A549 (cell line): ENCODE data around the gene TNPO2.

ENCODE experiments used
- KDM1A ChIP-seq: fragments of 200-600 bp; sonication (generic); IDR thresholded peaks from 2 replicates; pipeline ENCODE4 v1.6.1; 2016; ENCODE audit warnings: low read depth, mild to moderate bottlenecking
- RARB ChIP-seq: fragments of 250-450 bp; sonication (Bioruptor Pico); IDR thresholded peaks from 2 replicates; pipeline ENCODE4 v1.8.0; 2021; ENCODE audit warnings: mild to moderate bottlenecking, moderate library complexity
- TF ChIP-seq, protein P1 (sequence below): fragments of >200 bp; sonication (Bioruptor Twin); formaldehyde crosslinking; IDR thresholded peaks from 3 replicates; pipeline ENCODE4 v1.5.1; 2016

DNA sequence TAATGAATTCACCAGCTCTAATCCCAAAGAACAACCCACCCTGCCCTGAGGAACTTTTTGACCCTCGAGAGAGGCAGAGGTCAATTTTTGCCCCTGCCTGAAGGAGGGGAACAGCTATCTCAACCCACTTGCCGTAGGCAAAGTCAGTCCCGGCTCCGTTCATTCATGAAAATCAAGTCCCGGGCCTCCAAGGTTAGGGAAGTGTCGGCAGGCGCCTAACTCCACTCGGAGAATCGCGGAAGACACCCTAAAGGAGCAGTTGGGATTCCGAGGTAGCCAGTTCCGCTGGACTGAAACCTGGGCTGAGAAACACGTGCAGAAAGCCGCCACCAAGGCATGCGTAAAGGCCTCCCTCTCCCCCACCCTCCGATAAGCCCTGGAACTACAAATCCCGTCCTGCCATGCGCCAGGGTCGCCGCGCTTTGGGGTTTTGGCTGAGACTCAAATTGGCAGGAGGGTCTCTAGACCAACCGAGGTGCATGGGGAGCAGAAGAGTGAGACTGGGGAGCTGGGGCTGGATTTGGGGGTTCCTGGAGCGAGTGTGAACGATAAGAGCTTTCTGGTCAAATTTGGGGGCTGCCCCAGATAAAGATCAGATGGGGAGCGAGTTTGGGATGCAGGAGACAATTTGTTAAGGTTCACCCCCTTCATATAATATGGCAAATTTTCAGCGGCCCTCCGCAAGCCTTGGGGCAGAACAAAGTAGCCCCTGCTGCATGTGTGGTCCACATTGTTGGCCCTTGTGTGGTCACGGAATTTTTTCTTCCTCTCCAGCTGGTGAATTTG, at the start of gene TNPO2:
- TF ChIP-seq RARB (CRISPR knock-in tag) (no peak), KDM1A (no peak)
- TF ChIP-seq, protein P1, sequence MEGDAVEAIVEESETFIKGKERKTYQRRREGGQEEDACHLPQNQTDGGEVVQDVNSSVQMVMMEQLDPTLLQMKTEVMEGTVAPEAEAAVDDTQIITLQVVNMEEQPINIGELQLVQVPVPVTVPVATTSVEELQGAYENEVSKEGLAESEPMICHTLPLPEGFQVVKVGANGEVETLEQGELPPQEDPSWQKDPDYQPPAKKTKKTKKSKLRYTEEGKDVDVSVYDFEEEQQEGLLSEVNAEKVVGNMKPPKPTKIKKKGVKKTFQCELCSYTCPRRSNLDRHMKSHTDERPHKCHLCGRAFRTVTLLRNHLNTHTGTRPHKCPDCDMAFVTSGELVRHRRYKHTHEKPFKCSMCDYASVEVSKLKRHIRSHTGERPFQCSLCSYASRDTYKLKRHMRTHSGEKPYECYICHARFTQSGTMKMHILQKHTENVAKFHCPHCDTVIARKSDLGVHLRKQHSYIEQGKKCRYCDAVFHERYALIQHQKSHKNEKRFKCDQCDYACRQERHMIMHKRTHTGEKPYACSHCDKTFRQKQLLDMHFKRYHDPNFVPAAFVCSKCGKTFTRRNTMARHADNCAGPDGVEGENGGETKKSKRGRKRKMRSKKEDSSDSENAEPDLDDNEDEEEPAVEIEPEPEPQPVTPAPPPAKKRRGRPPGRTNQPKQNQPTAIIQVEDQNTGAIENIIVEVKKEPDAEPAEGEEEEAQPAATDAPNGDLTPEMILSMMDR: no peak
